ENCODE measurements around the gene GSE1. TPM values are rescaled to one million over a fixed set of nuclear protein-coding genes. Genes with fewer than 3 reads are reported as not detected.
A peak's percentile ranks its signal among the peaks of the same experiment; 100 is the strongest.

The GSE1 gene
- polyA plus RNA-seq, 1 donor, result 94.9 TPM

- H3K27me3 ChIP-seq (ENCODE audit: control insufficient read depth, insufficient read depth, low read length), result no peaks in the 10 kb centered on the region
- WGBS (ENCODE audit: insufficient coverage, low lambda C conversion rate), result no CpG with 5 or more reads among the region's 29 CpGs
- H3K9me3 ChIP-seq (ENCODE audit: control insufficient read depth, low read depth, low read length), result peaks cover 4% of the 10 kb centered on the region
- H3K4me1 ChIP-seq (ENCODE audit: control insufficient read depth, insufficient read depth, low read length), result peaks cover 61% of the 10 kb centered on the region
- no peaks in the 10 kb centered on the region for H3K36me3 ChIP-seq (ENCODE audit: control insufficient read depth, insufficient read depth, low read length)
- no peak for DNase-seq
- H3K4me3 ChIP-seq (ENCODE audit: low read length), result no peak overlapping the region
- H3K27ac ChIP-seq (ENCODE audit: low read length), result peak overlapping the region; percentile 42
Observed at GRCh38 chr16:85574672-85575475, 38.2 kb upstream of the GSE1 start.

GRCh38 chr16:85575920-85576319 lies 37.2 kb upstream of the GSE1 start:
- H3K27me3 ChIP-seq (ENCODE audit: control insufficient read depth, insufficient read depth, low read length), result no peaks in the 10 kb centered on the region
- DNase-seq, result peak in 1 of 2 donors; percentile 68
- peaks cover 4% of the 10 kb centered on the region for H3K9me3 ChIP-seq (ENCODE audit: control insufficient read depth, low read depth, low read length)
- no peaks in the 10 kb centered on the region for H3K36me3 ChIP-seq (ENCODE audit: control insufficient read depth, insufficient read depth, low read length)
- WGBS (ENCODE audit: insufficient coverage, low lambda C conversion rate), result 0% methylated on average over 1 of the region's 5 CpGs
- peaks cover 66% of the 10 kb centered on the region for H3K4me1 ChIP-seq (ENCODE audit: control insufficient read depth, insufficient read depth, low read length)
- no peak overlapping the region for H3K4me3 ChIP-seq (ENCODE audit: low read length)
- H3K27ac ChIP-seq (ENCODE audit: low read length), result no peak overlapping the region

- no CpG with 5 or more reads among the region's 12 CpGs for WGBS (ENCODE audit: insufficient coverage, low lambda C conversion rate)
- Histone ChIP-seq H3K4me1 (ENCODE audit: control insufficient read depth, insufficient read depth, low read length) (peaks cover 61% of the 10 kb centered on the region), H3K36me3 (ENCODE audit: control insufficient read depth, insufficient read depth, low read length) (no peaks in the 10 kb centered on the region)
Observed at GRCh38 chr16:85576944-85577343, 36.2 kb upstream of the GSE1 start.

GRCh38 chr16:85577899-85578598 lies 35.1 kb upstream of the GSE1 start:
- Histone ChIP-seq H3K4me1 (ENCODE audit: control insufficient read depth, insufficient read depth, low read length) (peaks cover 69% of the 10 kb centered on the region), H3K27me3 (ENCODE audit: control insufficient read depth, insufficient read depth, low read length) (no peaks in the 10 kb centered on the region), H3K9me3 (ENCODE audit: control insufficient read depth, low read depth, low read length) (peaks cover 4% of the 10 kb centered on the region), H3K36me3 (ENCODE audit: control insufficient read depth, insufficient read depth, low read length) (no peaks in the 10 kb centered on the region), H3K27ac (ENCODE audit: low read length) (no peak overlapping the region), H3K4me3 (ENCODE audit: low read length) (no peak overlapping the region)
- no peak for DNase-seq
- WGBS (ENCODE audit: insufficient coverage, low lambda C conversion rate), result no CpG with 5 or more reads among the region's 20 CpGs

More at GRCh38 chr16:85576944-85577343, 36.2 kb upstream of the GSE1 start:
- H3K27ac ChIP-seq (ENCODE audit: low read length), result no peak overlapping the region
- no peak overlapping the region for H3K4me3 ChIP-seq (ENCODE audit: low read length)
- H3K27me3 ChIP-seq (ENCODE audit: control insufficient read depth, insufficient read depth, low read length), result no peaks in the 10 kb centered on the region
- peaks cover 4% of the 10 kb centered on the region for H3K9me3 ChIP-seq (ENCODE audit: control insufficient read depth, low read depth, low read length)
- no peak for DNase-seq

GRCh38 chr16:85578599-85578948 lies 34.5 kb upstream of the GSE1 start:
- WGBS (ENCODE audit: insufficient coverage, low lambda C conversion rate), result no CpG with 5 or more reads among the region's 5 CpGs
- H3K36me3 ChIP-seq (ENCODE audit: control insufficient read depth, insufficient read depth, low read length), result no peaks in the 10 kb centered on the region
- no peak for DNase-seq
- H3K9me3 ChIP-seq (ENCODE audit: control insufficient read depth, low read depth, low read length), result peaks cover 4% of the 10 kb centered on the region
- no peak overlapping the region for H3K4me3 ChIP-seq (ENCODE audit: low read length)
- H3K4me1 ChIP-seq (ENCODE audit: control insufficient read depth, insufficient read depth, low read length), result peaks cover 69% of the 10 kb centered on the region
- no peak overlapping the region for H3K27ac ChIP-seq (ENCODE audit: low read length)
- no peaks in the 10 kb centered on the region for H3K27me3 ChIP-seq (ENCODE audit: control insufficient read depth, insufficient read depth, low read length)

- Histone ChIP-seq H3K27ac (ENCODE audit: low read length) (peak overlapping the region; percentile 48), H3K4me1 (ENCODE audit: control insufficient read depth, insufficient read depth, low read length) (peaks cover 70% of the 10 kb centered on the region), H3K4me3 (ENCODE audit: low read length) (no peak overlapping the region), H3K9me3 (ENCODE audit: control insufficient read depth, low read depth, low read length) (peaks cover 4% of the 10 kb centered on the region), H3K36me3 (ENCODE audit: control insufficient read depth, insufficient read depth, low read length) (no peaks in the 10 kb centered on the region), H3K27me3 (ENCODE audit: control insufficient read depth, insufficient read depth, low read length) (no peaks in the 10 kb centered on the region)
- WGBS (ENCODE audit: insufficient coverage, low lambda C conversion rate), result no CpG with 5 or more reads among the region's 13 CpGs
- no peak for DNase-seq
Observed at GRCh38 chr16:85579191-85579590, 33.9 kb upstream of the GSE1 start.

GRCh38 chr16:85579923-85580580 lies 33.1 kb upstream of the GSE1 start:
- Histone ChIP-seq H3K36me3 (ENCODE audit: control insufficient read depth, insufficient read depth, low read length) (no peaks in the 10 kb centered on the region), H3K4me1 (ENCODE audit: control insufficient read depth, insufficient read depth, low read length) (peaks cover 63% of the 10 kb centered on the region), H3K9me3 (ENCODE audit: control insufficient read depth, low read depth, low read length) (peaks cover 4% of the 10 kb centered on the region), H3K27me3 (ENCODE audit: control insufficient read depth, insufficient read depth, low read length) (no peaks in the 10 kb centered on the region), H3K4me3 (ENCODE audit: low read length) (no peak overlapping the region), H3K27ac (ENCODE audit: low read length) (peak overlapping the region; percentile 48)
- 80% methylated on average over 1 of the region's 11 CpGs for WGBS (ENCODE audit: insufficient coverage, low lambda C conversion rate)
- no peak for DNase-seq

GRCh38 chr16:85580684-85581083 lies 32.4 kb upstream of the GSE1 start:
- DNase-seq, result no peak
- WGBS (ENCODE audit: insufficient coverage, low lambda C conversion rate), result no CpG with 5 or more reads among the region's 7 CpGs
- H3K9me3 ChIP-seq (ENCODE audit: control insufficient read depth, low read depth, low read length), result peaks cover 4% of the 10 kb centered on the region
- no peaks in the 10 kb centered on the region for H3K27me3 ChIP-seq (ENCODE audit: control insufficient read depth, insufficient read depth, low read length)
- peaks cover 57% of the 10 kb centered on the region for H3K4me1 ChIP-seq (ENCODE audit: control insufficient read depth, insufficient read depth, low read length)
- no peak overlapping the region for H3K27ac ChIP-seq (ENCODE audit: low read length)
- no peak overlapping the region for H3K4me3 ChIP-seq (ENCODE audit: low read length)
- no peaks in the 10 kb centered on the region for H3K36me3 ChIP-seq (ENCODE audit: control insufficient read depth, insufficient read depth, low read length)

GRCh38 chr16:85582229-85582991 lies 30.7 kb upstream of the GSE1 start:
- Histone ChIP-seq H3K36me3 (ENCODE audit: control insufficient read depth, insufficient read depth, low read length) (no peaks in the 10 kb centered on the region), H3K27me3 (ENCODE audit: control insufficient read depth, insufficient read depth, low read length) (no peaks in the 10 kb centered on the region), H3K9me3 (ENCODE audit: control insufficient read depth, low read depth, low read length) (peaks cover 4% of the 10 kb centered on the region), H3K4me1 (ENCODE audit: control insufficient read depth, insufficient read depth, low read length) (peaks cover 53% of the 10 kb centered on the region), H3K4me3 (ENCODE audit: low read length) (no peak overlapping the region), H3K27ac (ENCODE audit: low read length) (peak overlapping the region; percentile 58)
- WGBS (ENCODE audit: insufficient coverage, low lambda C conversion rate), result 92% methylated on average over 2 of the region's 29 CpGs
- DNase-seq, result no peak
